Stomach (tissue), 9 donors: ENCODE data around the gene TNRC6C. TPM values are rescaled to one million over a fixed set of nuclear protein-coding genes. Genes with fewer than 3 reads are reported as not detected.
"Not testable (repeated sequence)": the region's sequence is repeated elsewhere in the genome, so short reads cannot be mapped to it uniquely, and the experiment has no call there.

Experiments used
- DNase-seq, 2 donors: peaks; one replicate each; pipeline versions ENCODE4 v3.0.0 to v3.0.0-alpha.2; 2013 to 2019
- H3K27ac ChIP-seq, 5 donors: fragments of 200-600 bp in 4 of 5; sonication (generic) in 4 of 5; one replicate each; pipeline ENCODE4 v1.5.1; 2013 to 2019; ENCODE audit warnings: mild to moderate bottlenecking in 1 of 5, moderate library complexity in 1 of 5
- H3K27me3 ChIP-seq, 3 donors: fragments of 200-600 bp; sonication (generic); one replicate each; pipeline ENCODE4 v1.5.1; 2017 to 2019; ENCODE audit warnings: mixed run types in 1 of 3
- H3K36me3 ChIP-seq, 4 donors: fragments of 200-600 bp; sonication (generic); 1 replicate in 3 of 4; 2 replicates in 1 of 4; pipeline ENCODE4 v1.5.1; 2016 to 2019
- H3K4me1 ChIP-seq, 4 donors: fragments of 200-600 bp; sonication (generic); one replicate each; pipeline ENCODE4 v1.5.1; 2016 to 2019
- H3K4me3 ChIP-seq, 4 donors: fragments of 200-600 bp; sonication (generic) in 3 of 4; one replicate each; pipeline ENCODE4 v1.5.1; 2016 to 2019; ENCODE audit warnings: mild to moderate bottlenecking in 1 of 4
- H3K9me3 ChIP-seq, 4 donors: fragments of 200-600 bp; sonication (generic); one replicate each; pipeline ENCODE4 v1.5.1; 2016 to 2019
- CTCF ChIP-seq, 7 experiments: fragments of 450-650 bp in 4 of 7; fragments of 200-600 bp in 3 of 7; sonication (generic) in 3 of 7; IDR thresholded peaks; one replicate each; pipeline ENCODE4 v1.5.1; 2016 to 2019; ENCODE audit warnings: antibody characterized with exemption in 7 of 7, control low read depth in 2 of 7, mild to moderate bottlenecking in 1 of 7
- EP300 ChIP-seq: sonication (generic); formaldehyde crosslinking; IDR thresholded peaks from one replicate; pipeline ENCODE4 v1.6.1; 2017; ENCODE audit warnings: antibody characterized with exemption
- POLR2A ChIP-seq, 4 donors: fragments of 450-650 bp; IDR thresholded peaks; one replicate each; pipeline ENCODE4 v1.6.1; 2016; ENCODE audit warnings: antibody characterized with exemption in 4 of 4, control low read depth in 2 of 4, mild to moderate bottlenecking in 1 of 4, moderate library complexity in 1 of 4
- POLR2AphosphoS5 ChIP-seq, 3 donors: sonication (generic); formaldehyde crosslinking; IDR thresholded peaks; one replicate each; pipeline ENCODE4 v1.6.1; 2016; ENCODE audit warnings: antibody characterized with exemption in 3 of 3
- WGBS, 5 donors: extraction: QIAGEN DNeasy Blood & Tissue Kit in 3 of 5; methylation state at CpG; one replicate each; pipeline versions ENCODE4 v1.1.5 to v1.1.7; 2013 to 2018; 5-methylcytosine and 5-hydroxymethylcytosine counted together
- intact Hi-C: fragments of 100-400 bp; cut with DNase I; formaldehyde crosslinking; loops from one replicate; pipeline ENCODE4 v1.15.1; 2023; ENCODE audit warnings: low total_unique reads
- polyA plus RNA-seq, 3 donors: library from polyadenylated mRNA; stranded (reverse); fragments of 200-250 nt; gene quantifications; one replicate each; pipeline ENCODE4 v1.2.3, GENCODE V29; 2013
- total RNA-seq, 5 donors: library from RNA; depleted of rRNA; stranded (reverse); fragments of >200 nt; gene quantifications; one replicate each; pipeline versions ENCODE4 v1.1.0 to v1.2.3, GENCODE V29; 2014 to 2016
- donor health status: healthy with polysubstance abuse.
- donor health status: Bipolar disorder and iron deficiency.
- donor health status: healthy.

TNRC6C gene
- total and polyA plus RNA-seq, 8 donors = 0.92 to 64.8 (median 9.6) TPM

- TF ChIP-seq POLR2A (IDR thresholded peaks at IDR 0.05) (no peak), POLR2AphosphoS5 (IDR thresholded peaks at IDR 0.05) (no peak), EP300 (no peak), CTCF (IDR thresholded peaks at IDR 0.05) (no peak)
- DNase-seq = no peak
- Histone ChIP-seq H3K36me3 (no peaks in the 10 kb centered on the region), H3K27ac (no peak overlapping the region), H3K9me3 (no peaks in the 10 kb centered on the region), H3K4me3 (no peak overlapping the region), H3K4me1 (no peaks in the 10 kb centered on the region), H3K27me3 (peaks cover 0 to 29% (median 5%) of the 10 kb centered on the region in 3 donors)
- intact Hi-C loops = no loop called here
- 30 to 47% (median 34%) methylated on average over 11 of the region's 11 CpGs for WGBS, 5 donors
These were observed 23.4 kb upstream of the TNRC6C start for GRCh38 chr17:77935121-77935571.

- H3K4me1 ChIP-seq, H3K4me3 ChIP-seq, intact Hi-C loops, DNase-seq, H3K9me3 ChIP-seq, H3K27ac ChIP-seq, H3K36me3 ChIP-seq: not testable (repeated sequence)
- 11 to 29% (median 25%) methylated on average over 6 of the region's 6 CpGs for WGBS, 5 donors
- peaks cover 0 to 23% (median 5%) of the 10 kb centered on the region in 3 donors for H3K27me3 ChIP-seq
These were observed 22.8 kb upstream of the TNRC6C start for GRCh38 chr17:77935744-77936143.

GRCh38 chr17:77936881-77937280 is 21.6 kb upstream of the TNRC6C start:
- H3K9me3 ChIP-seq = no peaks in the 10 kb centered on the region
- H3K4me1 ChIP-seq = no peaks in the 10 kb centered on the region
- H3K36me3 ChIP-seq = no peaks in the 10 kb centered on the region
- H3K27me3 ChIP-seq = peaks cover 0 to 11% (median 5%) of the 10 kb centered on the region in 3 donors
- H3K4me3 ChIP-seq = no peak overlapping the region
- no peak for TF ChIP-seq POLR2AphosphoS5 (IDR thresholded peaks at IDR 0.05)
- no peak for TF ChIP-seq POLR2A (IDR thresholded peaks at IDR 0.05)
- no peak for TF ChIP-seq EP300
- no peak for TF ChIP-seq CTCF (IDR thresholded peaks at IDR 0.05)
- 86 to 98% (median 92%) methylated on average over 9 to 10 of the region's 10 CpGs for WGBS, 5 donors
- no peak overlapping the region for H3K27ac ChIP-seq
- intact Hi-C loops = no loop called here
- DNase-seq = no peak

- H3K27ac ChIP-seq = no peak overlapping the region
- intact Hi-C loops = no loop called here
- H3K9me3 ChIP-seq = no peaks in the 10 kb centered on the region
- no peak overlapping the region for H3K4me3 ChIP-seq
- DNase-seq = no peak
- H3K36me3 ChIP-seq = no peaks in the 10 kb centered on the region
- no peaks in the 10 kb centered on the region for H3K27me3 ChIP-seq
- 82 to 88% (median 85%) methylated on average over 7 of the region's 7 CpGs for whole genome bisulfite sequencing, 5 donors
- peaks cover 0 to 4% (median 0%) of the 10 kb centered on the region in 4 donors for H3K4me1 ChIP-seq
- TF ChIP-seq POLR2AphosphoS5 (IDR thresholded peaks at IDR 0.05) = no peak
- no peak for TF ChIP-seq POLR2A (IDR thresholded peaks at IDR 0.05)
- TF ChIP-seq CTCF (IDR thresholded peaks at IDR 0.05) = no peak
- no peak for TF ChIP-seq EP300
These were observed 17.5 kb upstream of the TNRC6C start for GRCh38 chr17:77941004-77941403.

GRCh38 chr17:77942112-77942988 is 16.2 kb upstream of the TNRC6C start:
- intact Hi-C loops = no loop called here
- H3K4me1 ChIP-seq = peaks cover 0 to 4% (median 0%) of the 10 kb centered on the region in 4 donors
- WGBS, 5 donors = 50 to 75% (median 62%) methylated on average over 11 of the region's 11 CpGs
- H3K36me3 ChIP-seq = no peaks in the 10 kb centered on the region
- no peak overlapping the region for H3K4me3 ChIP-seq
- H3K27ac ChIP-seq = no peak overlapping the region
- peak in 1 of 2 donors; percentile 42 for DNase-seq
- TF ChIP-seq EP300 (no peak), CTCF (IDR thresholded peaks at IDR 0.05) (no peak), POLR2AphosphoS5 (IDR thresholded peaks at IDR 0.05) (no peak), POLR2A (IDR thresholded peaks at IDR 0.05) (no peak)
- H3K9me3 ChIP-seq = no peaks in the 10 kb centered on the region
- H3K27me3 ChIP-seq = no peaks in the 10 kb centered on the region
